ENCODE measurements around the gene BHLHA9.

BHLHA9 gene

GRCh38 chr17:1271441-1271840 is 1.2 kb downstream of the BHLHA9 start:
- Histone ChIP-seq H3K4me2 (ENCODE audit: low read length) (no peak overlapping the region), H3K36me3 (replicated peaks; ENCODE audit: low read depth, low read length) (no peaks in the 10 kb centered on the region), H3K4me3 (ENCODE audit: low read length) (no peak overlapping the region), H4K20me1 (ENCODE audit: insufficient read depth, low read length) (no peaks in the 10 kb centered on the region), H3K9ac (ENCODE audit: low read length) (no peak overlapping the region), H2AFZ (ENCODE audit: low read depth, low read length) (no peak overlapping the region), H3K9me3 (ENCODE audit: insufficient read depth, low read length) (no peaks in the 10 kb centered on the region), H3K27ac (ENCODE audit: low read length) (no peak overlapping the region), H3K4me1 (ENCODE audit: low read length) (peaks cover 5% of the 10 kb centered on the region; the same call in 1 of the 2 replicates), H3K27me3 (ENCODE audit: low read depth, low read length) (no peaks in the 10 kb centered on the region), H3K79me2 (ENCODE audit: low read length) (no peaks in the 10 kb centered on the region)
- TF ChIP-seq EZH2phosphoT487 (IDR thresholded peaks at IDR 0.05; ENCODE audit: low read depth) (no peak), CTCF (IDR thresholded peaks at IDR 0.05; ENCODE audit: low read depth, low read length) (no peak)

GRCh38 chr17:1272701-1273100 is 2.5 kb downstream of the BHLHA9 start:
- Histone ChIP-seq H3K9me3 (ENCODE audit: insufficient read depth, low read length) (no peaks in the 10 kb centered on the region), H3K36me3 (replicated peaks; ENCODE audit: low read depth, low read length) (no peaks in the 10 kb centered on the region), H3K27ac (ENCODE audit: low read length) (no peak overlapping the region), H2AFZ (ENCODE audit: low read depth, low read length) (no peak overlapping the region), H3K4me2 (ENCODE audit: low read length) (no peak overlapping the region), H4K20me1 (ENCODE audit: insufficient read depth, low read length) (no peaks in the 10 kb centered on the region), H3K4me3 (ENCODE audit: low read length) (no peak overlapping the region), H3K9ac (ENCODE audit: low read length) (no peak overlapping the region), H3K27me3 (ENCODE audit: low read depth, low read length) (no peaks in the 10 kb centered on the region), H3K4me1 (ENCODE audit: low read length) (no peaks in the 10 kb centered on the region), H3K79me2 (ENCODE audit: low read length) (no peaks in the 10 kb centered on the region)
- TF ChIP-seq EZH2phosphoT487 (IDR thresholded peaks at IDR 0.05; ENCODE audit: low read depth) = no peak
- no peak for TF ChIP-seq CTCF (IDR thresholded peaks at IDR 0.05; ENCODE audit: low read depth, low read length)

GRCh38 chr17:1273492-1274244 is 3.4 kb downstream of the BHLHA9 start:
- no peak overlapping the region for H3K27ac ChIP-seq (ENCODE audit: low read length)
- H3K9ac ChIP-seq (ENCODE audit: low read length) = no peak overlapping the region
- no peak overlapping the region for H3K4me2 ChIP-seq (ENCODE audit: low read length)
- no peak overlapping the region for H2AFZ ChIP-seq (ENCODE audit: low read depth, low read length)
- no peak overlapping the region for H3K4me3 ChIP-seq (ENCODE audit: low read length)
- H3K9me3 ChIP-seq (ENCODE audit: insufficient read depth, low read length) = no peaks in the 10 kb centered on the region
- H3K79me2 ChIP-seq (ENCODE audit: low read length) = no peaks in the 10 kb centered on the region
- H3K27me3 ChIP-seq (ENCODE audit: low read depth, low read length) = no peaks in the 10 kb centered on the region
- H3K36me3 ChIP-seq (replicated peaks; ENCODE audit: low read depth, low read length) = no peaks in the 10 kb centered on the region
- H3K4me1 ChIP-seq (ENCODE audit: low read length) = no peaks in the 10 kb centered on the region
- H4K20me1 ChIP-seq (ENCODE audit: insufficient read depth, low read length) = no peaks in the 10 kb centered on the region
- TF ChIP-seq EZH2phosphoT487 (IDR thresholded peaks at IDR 0.05; ENCODE audit: low read depth) (no peak), CTCF (IDR thresholded peaks at IDR 0.05; ENCODE audit: low read depth, low read length) (no peak)

- no peak overlapping the region for H3K4me3 ChIP-seq (ENCODE audit: low read length)
- no peaks in the 10 kb centered on the region for H3K79me2 ChIP-seq (ENCODE audit: low read length)
- H3K36me3 ChIP-seq (replicated peaks; ENCODE audit: low read depth, low read length) = no peaks in the 10 kb centered on the region
- no peaks in the 10 kb centered on the region for H3K4me1 ChIP-seq (ENCODE audit: low read length)
- H4K20me1 ChIP-seq (ENCODE audit: insufficient read depth, low read length) = no peaks in the 10 kb centered on the region
- no peak overlapping the region for H3K9ac ChIP-seq (ENCODE audit: low read length)
- no peak overlapping the region for H3K4me2 ChIP-seq (ENCODE audit: low read length)
- no peak overlapping the region for H3K27ac ChIP-seq (ENCODE audit: low read length)
- no peak for TF ChIP-seq CTCF (IDR thresholded peaks at IDR 0.05; ENCODE audit: low read depth, low read length)
- no peak for TF ChIP-seq EZH2phosphoT487 (IDR thresholded peaks at IDR 0.05; ENCODE audit: low read depth)
- no peaks in the 10 kb centered on the region for H3K9me3 ChIP-seq (ENCODE audit: insufficient read depth, low read length)
- H3K27me3 ChIP-seq (ENCODE audit: low read depth, low read length) = no peaks in the 10 kb centered on the region
- no peak overlapping the region for H2AFZ ChIP-seq (ENCODE audit: low read depth, low read length)
Measured at GRCh38 chr17:1274245-1274608, 4.0 kb downstream of the BHLHA9 start.
